Spleen (tissue), 7 donors: ENCODE results near the gene PCSK6.

Experiments used
- POLR2AphosphoS5 ChIP-seq, 3 donors: sonication (generic); formaldehyde crosslinking; IDR thresholded peaks; one replicate each; pipeline ENCODE4 v1.5.1; 2017; ENCODE audit warnings: antibody characterized with exemption in 3 of 3
- TF ChIP-seq, protein P1 (sequence below), 11 experiments: fragments of 200-600 bp in 7 of 11; fragments of 450-650 bp in 4 of 11; sonication (generic) in 4 of 11; IDR thresholded peaks in 8 of 11; conservative IDR thresholded peaks in 3 of 11; 1 replicate in 7 of 11; 2 replicates in 4 of 11; pipeline versions ENCODE4 v1.4.0 to v1.8.0; 2016 to 2021; ENCODE audit warnings: antibody characterized with exemption in 11 of 11, inconsistent platforms in 4 of 11, mild to moderate bottlenecking in 1 of 11
- donor health status: DM: no; HTN: no; CAD: no; lungs with moderate emphysema.
- donor health status: DM: no; HTN: no; CAD: no.
- donor health status: DM: no; HTN: no; CAD: no.

DNA sequence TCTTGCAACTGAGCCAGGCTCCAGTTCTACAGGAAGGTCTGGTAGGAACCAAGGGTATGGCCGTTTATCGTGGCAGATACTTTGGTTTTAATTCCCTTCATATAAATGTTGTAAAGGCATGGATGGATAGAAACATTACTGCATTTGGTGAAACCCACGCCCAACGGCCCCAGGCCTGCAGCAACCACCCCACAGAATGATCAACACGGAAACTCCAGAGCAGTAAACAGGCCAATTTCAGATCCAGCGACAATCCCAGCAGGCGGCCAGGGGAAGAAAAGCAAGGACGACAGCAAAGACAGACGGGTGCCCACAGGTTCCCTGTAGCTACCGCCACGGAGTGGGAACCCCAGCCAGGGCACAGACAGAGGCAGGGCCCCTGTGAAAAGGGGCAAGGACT is 32.6 kb upstream of the PCSK6 start:
- TF ChIP-seq POLR2AphosphoS5 (IDR thresholded peaks at IDR 0.05): no peak
- TF ChIP-seq, protein P1, sequence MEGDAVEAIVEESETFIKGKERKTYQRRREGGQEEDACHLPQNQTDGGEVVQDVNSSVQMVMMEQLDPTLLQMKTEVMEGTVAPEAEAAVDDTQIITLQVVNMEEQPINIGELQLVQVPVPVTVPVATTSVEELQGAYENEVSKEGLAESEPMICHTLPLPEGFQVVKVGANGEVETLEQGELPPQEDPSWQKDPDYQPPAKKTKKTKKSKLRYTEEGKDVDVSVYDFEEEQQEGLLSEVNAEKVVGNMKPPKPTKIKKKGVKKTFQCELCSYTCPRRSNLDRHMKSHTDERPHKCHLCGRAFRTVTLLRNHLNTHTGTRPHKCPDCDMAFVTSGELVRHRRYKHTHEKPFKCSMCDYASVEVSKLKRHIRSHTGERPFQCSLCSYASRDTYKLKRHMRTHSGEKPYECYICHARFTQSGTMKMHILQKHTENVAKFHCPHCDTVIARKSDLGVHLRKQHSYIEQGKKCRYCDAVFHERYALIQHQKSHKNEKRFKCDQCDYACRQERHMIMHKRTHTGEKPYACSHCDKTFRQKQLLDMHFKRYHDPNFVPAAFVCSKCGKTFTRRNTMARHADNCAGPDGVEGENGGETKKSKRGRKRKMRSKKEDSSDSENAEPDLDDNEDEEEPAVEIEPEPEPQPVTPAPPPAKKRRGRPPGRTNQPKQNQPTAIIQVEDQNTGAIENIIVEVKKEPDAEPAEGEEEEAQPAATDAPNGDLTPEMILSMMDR (IDR thresholded peaks at IDR 0.05 in 8 of 11, conservative IDR thresholded peaks at IDR 0.05 in 3 of 11): no peak
